Erythroblast (primary cell): ENCODE measurements around the gene FBXO15.

Experiments
- DNase-seq, 2 experiments: peaks; one replicate each; lab custom pipeline; 2025; lab: John Stamatoyannopoulos, UW
- GATA1 ChIP-seq: IDR thresholded peaks from 2 replicates; pipeline ENCODE4 v1.6.1; 2011; ENCODE audit warnings: low read depth, mild to moderate bottlenecking, control low read depth, low read length, moderate library complexity
- POLR2A ChIP-seq: IDR thresholded peaks from 2 replicates; pipeline ENCODE4 v1.6.1; 2011; ENCODE audit warnings: mild to moderate bottlenecking, low read length

The FBXO15 gene

GRCh38 chr18:74078257-74078656, 69.4 kb downstream of the FBXO15 start:
- TF ChIP-seq POLR2A (no peak), GATA1 (no peak)
- DNase-seq: no peak

DNA sequence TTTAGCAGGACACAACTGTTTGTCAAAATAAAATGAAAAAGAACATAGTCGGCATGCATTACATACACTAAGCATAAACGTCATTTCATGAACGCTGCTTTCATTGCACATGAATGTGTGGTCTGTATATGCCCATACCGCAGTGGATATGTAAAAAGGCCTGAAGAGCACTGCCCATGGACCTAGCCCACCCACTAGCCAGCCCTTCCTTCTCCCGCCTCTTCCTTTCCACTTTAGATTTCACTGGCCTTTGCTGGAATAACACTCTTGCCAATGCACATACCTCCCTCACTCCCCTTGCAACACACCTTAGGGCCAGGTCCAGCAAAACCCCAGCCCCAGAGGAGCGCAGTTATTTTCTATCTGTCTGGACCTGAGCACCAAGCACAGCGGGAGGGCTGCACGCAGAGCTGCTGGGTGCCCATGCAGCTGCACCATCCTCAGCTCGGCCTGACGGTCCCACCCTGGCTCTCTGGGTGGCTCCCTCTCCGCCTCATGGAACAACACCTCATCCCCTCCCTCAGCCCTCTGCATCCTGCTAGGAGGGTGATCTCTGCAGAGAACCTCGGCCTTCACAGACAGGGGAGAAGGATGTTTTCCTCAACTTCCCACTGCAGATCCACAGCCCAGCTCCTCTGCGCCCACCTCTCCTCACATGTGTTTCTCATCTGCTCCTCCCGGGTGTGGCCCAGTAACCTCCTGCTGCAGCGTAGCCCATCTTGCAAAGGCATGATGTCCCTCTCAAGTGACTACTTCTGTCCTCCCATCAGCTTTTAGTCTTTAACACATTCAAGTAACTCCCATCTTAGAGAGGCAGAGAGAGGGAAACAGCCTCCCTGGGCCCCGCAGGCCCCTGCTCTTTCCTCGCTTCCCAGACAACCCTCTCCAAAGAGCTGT, 72.7 kb downstream of the FBXO15 start:
- DNase-seq: no peak
- no peak for TF ChIP-seq GATA1
- TF ChIP-seq POLR2A: no peak

DNA sequence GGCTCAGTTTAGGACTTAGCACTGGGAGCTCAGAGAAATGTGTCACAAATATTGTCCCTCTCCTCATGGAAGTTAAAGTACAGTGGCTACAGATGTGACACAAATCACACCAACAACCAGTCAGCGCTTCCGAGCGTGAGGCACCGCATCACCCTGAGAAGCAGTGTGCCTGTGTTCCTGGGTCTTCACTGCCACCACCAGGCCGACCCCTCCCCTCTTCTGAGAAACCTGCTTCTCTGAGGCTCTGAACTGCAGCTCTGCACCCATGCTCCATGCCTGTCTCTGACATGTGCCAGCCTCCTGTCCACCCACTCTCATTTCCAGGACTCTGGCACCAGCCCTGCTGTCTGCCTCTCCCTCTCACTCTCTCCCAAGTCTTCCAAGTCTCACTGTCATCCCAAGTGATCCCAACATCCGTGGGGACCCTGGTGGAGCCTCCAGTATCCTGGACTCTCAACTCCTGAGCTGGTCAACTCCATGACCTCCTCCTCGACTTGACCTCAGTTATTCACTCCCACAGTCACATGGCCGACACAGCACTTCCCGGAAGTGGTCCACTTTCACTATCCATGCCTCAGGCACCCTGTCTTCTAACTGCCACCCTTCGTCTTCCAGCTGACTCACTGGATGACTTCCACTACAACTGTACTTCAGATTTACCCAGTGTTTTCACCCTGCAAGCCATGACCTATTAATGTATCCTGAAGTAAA, 73.5 kb downstream of the FBXO15 start:
- TF ChIP-seq POLR2A (no peak), GATA1 (no peak)
- DNase-seq: no peak

DNA sequence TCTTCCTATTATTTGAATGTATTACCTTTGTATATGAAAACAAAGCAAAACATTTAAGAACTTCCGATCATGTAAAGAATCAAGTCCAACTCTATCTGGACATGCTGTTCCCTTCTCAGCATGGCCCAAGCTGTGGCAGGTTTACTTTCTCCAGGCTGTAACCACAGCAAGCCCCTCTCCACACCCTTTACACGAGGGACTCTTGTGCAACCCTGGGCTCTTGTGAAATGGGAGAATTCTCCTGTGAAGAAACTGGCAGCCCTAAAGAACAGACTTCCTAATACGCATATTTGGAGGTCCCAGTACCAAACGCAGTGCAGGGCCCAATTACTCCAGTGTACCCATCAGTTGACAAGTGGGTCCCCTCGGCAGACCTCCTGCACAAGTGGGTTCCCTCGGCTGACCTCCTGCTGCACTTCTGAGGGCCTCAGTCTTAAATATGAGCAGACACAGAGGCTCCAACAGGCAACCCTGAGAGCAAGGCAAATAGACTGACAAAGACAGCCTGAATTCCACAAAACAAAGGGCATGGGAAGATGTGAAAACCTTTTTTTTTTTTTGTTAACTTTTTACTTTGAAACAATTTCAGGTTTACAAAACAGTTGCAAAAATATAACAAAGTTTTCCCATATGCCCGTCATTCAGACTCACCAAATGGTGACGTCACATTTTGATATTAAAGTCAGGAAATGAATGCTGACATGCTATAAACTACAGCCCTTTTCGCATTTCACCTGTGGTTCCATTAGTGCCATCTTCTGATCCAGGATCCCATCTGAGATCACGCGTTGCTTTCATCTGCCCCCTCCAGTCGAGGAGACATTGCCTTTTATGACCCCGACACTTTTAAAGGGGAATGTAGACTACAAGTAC, 78.2 kb downstream of the FBXO15 start:
- no peak for DNase-seq
- TF ChIP-seq POLR2A (no peak), GATA1 (no peak)

DNA sequence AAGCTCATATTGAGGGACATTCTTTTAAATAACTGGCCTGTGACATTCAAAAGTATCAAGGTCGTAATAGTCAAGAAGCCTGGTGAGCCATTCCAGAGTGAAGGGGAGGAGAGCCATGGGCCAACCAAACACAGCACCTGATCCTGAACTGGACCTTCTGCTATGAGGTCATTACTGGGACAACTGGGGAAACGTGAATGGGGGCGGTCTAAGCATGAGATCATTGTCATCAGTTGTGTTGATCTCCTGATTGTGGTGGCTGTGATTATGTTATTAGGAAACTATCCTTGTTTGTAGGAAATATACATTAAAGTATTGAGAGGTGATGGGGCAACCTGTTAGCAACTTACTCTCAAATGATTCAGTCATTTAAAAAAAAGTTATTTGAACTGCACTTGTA, 79.3 kb downstream of the FBXO15 start:
- TF ChIP-seq GATA1 (no peak), POLR2A (no peak)
- no peak for DNase-seq

DNA sequence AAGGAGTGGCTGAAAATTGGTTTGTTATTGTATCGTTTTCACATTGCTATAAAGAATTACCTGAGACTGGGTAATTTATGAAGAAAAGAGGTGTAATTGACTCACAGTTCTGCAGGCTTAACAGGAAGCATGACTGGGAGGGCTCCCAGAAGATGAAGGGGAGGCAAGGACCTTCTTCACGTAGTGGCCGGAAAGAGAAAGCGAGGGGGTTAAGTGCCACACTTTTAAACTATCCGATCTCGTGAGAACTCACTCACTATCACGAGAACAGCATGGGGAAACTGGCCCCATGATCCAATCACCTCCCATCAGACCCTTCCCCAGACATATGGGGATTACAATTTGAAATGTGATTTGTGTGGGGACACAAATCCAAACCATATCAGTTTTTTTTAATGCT, 81.6 kb downstream of the FBXO15 start:
- TF ChIP-seq GATA1: no peak
- TF ChIP-seq POLR2A: no peak
- no peak for DNase-seq

GRCh38 chr18:74065366-74065765, 82.3 kb downstream of the FBXO15 start:
- TF ChIP-seq POLR2A (no peak), GATA1 (no peak)
- DNase-seq: no peak

- DNase-seq: no peak
- TF ChIP-seq GATA1: no peak
- no peak for TF ChIP-seq POLR2A
Measured at GRCh38 chr18:74064510-74064909, 83.1 kb downstream of the FBXO15 start.

GRCh38 chr18:74063557-74063956, 84.1 kb downstream of the FBXO15 start:
- no peak for DNase-seq
- TF ChIP-seq POLR2A (no peak), GATA1 (no peak)

- no peak for TF ChIP-seq POLR2A
- no peak for TF ChIP-seq GATA1
- DNase-seq: no peak
Measured at GRCh38 chr18:74063023-74063422, 84.6 kb downstream of the FBXO15 start.

- TF ChIP-seq GATA1 (no peak), POLR2A (no peak)
- DNase-seq: no peak
Measured at GRCh38 chr18:74062037-74062436, 85.6 kb downstream of the FBXO15 start.

- DNase-seq: no peak
- TF ChIP-seq GATA1: no peak
- no peak for TF ChIP-seq POLR2A
Measured at GRCh38 chr18:74060579-74060978, 87.1 kb downstream of the FBXO15 start.

DNA sequence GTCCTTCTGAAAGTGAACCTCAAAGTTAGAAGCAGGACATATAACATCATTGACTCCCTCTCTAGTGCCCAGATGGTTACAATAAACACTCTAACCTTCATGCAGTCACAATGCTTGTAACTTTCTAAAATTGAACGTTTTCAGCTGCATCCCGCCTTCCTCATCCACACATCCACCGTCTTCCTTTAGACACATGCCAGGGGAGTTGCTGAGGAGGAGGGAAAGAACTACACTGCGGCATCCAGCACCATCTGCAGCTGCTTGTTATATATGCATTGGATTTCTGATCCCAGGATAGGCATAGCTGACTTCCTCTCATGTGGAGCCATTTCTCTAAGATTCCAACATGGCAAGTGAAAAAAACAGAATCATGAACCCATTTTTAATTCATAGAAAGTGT, 96.8 kb downstream of the FBXO15 start:
- no peak for TF ChIP-seq GATA1
- TF ChIP-seq POLR2A: no peak

More for the DNA sequence above, 96.8 kb downstream of the FBXO15 start:
- DNase-seq: no peak
